Parathyroid adenoma (tissue), 2 donors: ENCODE data around the gene PAMR1.

Experiments
- H2AFZ ChIP-seq: fragments of 300-600 bp; sonication (generic); one replicate; pipeline ENCODE4 v1.7.0; 2017; ENCODE audit warnings: antibody characterized with exemption, mild to moderate bottlenecking
- H3K27ac ChIP-seq: fragments of 300-600 bp; sonication (generic); one replicate; pipeline ENCODE4 v1.7.0; 2017
- H3K27me3 ChIP-seq: fragments of 300-600 bp; sonication (generic); one replicate; pipeline ENCODE4 v1.7.0; 2017; ENCODE audit warnings: low read length; ENCODE audit not compliant: control insufficient read depth, insufficient read depth
- H3K36me3 ChIP-seq: fragments of 300-600 bp; sonication (generic); one replicate; pipeline ENCODE4 v1.7.0; 2017; ENCODE audit warnings: low read length; ENCODE audit not compliant: control insufficient read depth, insufficient read depth
- H3K4me1 ChIP-seq: fragments of 300-600 bp; sonication (generic); one replicate; pipeline ENCODE4 v1.7.0; 2017; ENCODE audit warnings: control low read depth
- H3K4me2 ChIP-seq: fragments of 300-600 bp; sonication (generic); one replicate; pipeline ENCODE4 v1.7.0; 2017; ENCODE audit warnings: low read length
- H3K4me3 ChIP-seq: fragments of 300-600 bp; sonication (generic); one replicate; pipeline ENCODE4 v1.7.0; 2017; ENCODE audit warnings: low read depth, low read length
- H3K79me2 ChIP-seq: fragments of 300-600 bp; sonication (generic); one replicate; pipeline ENCODE4 v1.7.0; 2017; ENCODE audit warnings: control low read depth
- H3K9ac ChIP-seq: fragments of 300-600 bp; sonication (generic); one replicate; pipeline ENCODE4 v1.7.0; 2017; ENCODE audit warnings: mild to moderate bottlenecking
- H3K9me3 ChIP-seq: fragments of 300-600 bp; sonication (generic); one replicate; pipeline ENCODE4 v1.7.0; 2017; ENCODE audit warnings: low read length; ENCODE audit not compliant: control insufficient read depth
- CTCF ChIP-seq: fragments of 300-600 bp; sonication (generic); IDR thresholded peaks from one replicate; pipeline ENCODE4 v1.7.0; 2017; ENCODE audit warnings: antibody characterized with exemption, mild to moderate bottlenecking
- donor health status: primary hyperparathyroidism.

Gene PAMR1

GRCh38 chr11:35459489-35459888, 65.9 kb downstream of the PAMR1 start:
- no peaks in the 10 kb centered on the region for H3K79me2 ChIP-seq
- no peak overlapping the region for H3K4me3 ChIP-seq
- no peak overlapping the region for H3K27ac ChIP-seq
- H3K27me3 ChIP-seq = no peaks in the 10 kb centered on the region
- H3K9ac ChIP-seq = no peak overlapping the region
- no peak for TF ChIP-seq CTCF
- no peaks in the 10 kb centered on the region for H3K9me3 ChIP-seq
- no peaks in the 10 kb centered on the region for H3K36me3 ChIP-seq
- no peak overlapping the region for H3K4me2 ChIP-seq
- no peak overlapping the region for H2AFZ ChIP-seq
- no peaks in the 10 kb centered on the region for H3K4me1 ChIP-seq

GRCh38 chr11:35458846-35459245, 66.6 kb downstream of the PAMR1 start:
- H3K27ac ChIP-seq = no peak overlapping the region
- H3K9me3 ChIP-seq = no peaks in the 10 kb centered on the region
- H3K4me3 ChIP-seq = no peak overlapping the region
- no peak for TF ChIP-seq CTCF
- H3K9ac ChIP-seq = no peak overlapping the region
- no peaks in the 10 kb centered on the region for H3K36me3 ChIP-seq
- no peaks in the 10 kb centered on the region for H3K79me2 ChIP-seq
- no peak overlapping the region for H2AFZ ChIP-seq
- H3K4me2 ChIP-seq = no peak overlapping the region
- H3K27me3 ChIP-seq = no peaks in the 10 kb centered on the region
- no peaks in the 10 kb centered on the region for H3K4me1 ChIP-seq

GRCh38 chr11:35454362-35454761, 71.1 kb downstream of the PAMR1 start:
- Histone ChIP-seq H2AFZ (no peak overlapping the region), H3K27ac (no peak overlapping the region), H3K27me3 (no peaks in the 10 kb centered on the region)

GRCh38 chr11:35436581-35437250, 88.7 kb downstream of the PAMR1 start:
- Histone ChIP-seq H3K27me3 (no peaks in the 10 kb centered on the region), H3K79me2 (no peaks in the 10 kb centered on the region), H3K4me2 (no peak overlapping the region), H3K27ac (no peak overlapping the region), H3K9ac (no peak overlapping the region), H2AFZ (no peak overlapping the region), H3K9me3 (no peaks in the 10 kb centered on the region), H3K4me3 (no peak overlapping the region), H3K36me3 (no peaks in the 10 kb centered on the region), H3K4me1 (no peaks in the 10 kb centered on the region)
- no peak for TF ChIP-seq CTCF

More at GRCh38 chr11:35454362-35454761, 71.1 kb downstream of the PAMR1 start:
- Histone ChIP-seq H3K9me3 (no peaks in the 10 kb centered on the region), H3K4me1 (no peaks in the 10 kb centered on the region), H3K4me2 (no peak overlapping the region), H3K79me2 (no peaks in the 10 kb centered on the region), H3K36me3 (no peaks in the 10 kb centered on the region), H3K4me3 (no peak overlapping the region), H3K9ac (no peak overlapping the region)
- no peak for TF ChIP-seq CTCF

GRCh38 chr11:35433588-35433987, 91.8 kb downstream of the PAMR1 start:
- H3K4me3 ChIP-seq = no peak overlapping the region
- no peaks in the 10 kb centered on the region for H3K9me3 ChIP-seq
- H3K79me2 ChIP-seq = no peaks in the 10 kb centered on the region
- H3K36me3 ChIP-seq = no peaks in the 10 kb centered on the region
- H3K27me3 ChIP-seq = no peaks in the 10 kb centered on the region
- H3K4me2 ChIP-seq = no peak overlapping the region
- H3K27ac ChIP-seq = no peak overlapping the region
- no peaks in the 10 kb centered on the region for H3K4me1 ChIP-seq
- no peak overlapping the region for H3K9ac ChIP-seq
- TF ChIP-seq CTCF = no peak
- H2AFZ ChIP-seq = no peak overlapping the region
